Measurements from ENCODE around the gene FBXL14. TPM values are rescaled to one million over a fixed set of nuclear protein-coding genes. Genes with fewer than 3 reads are reported as not detected.

Gene FBXL14
- total and polyA plus RNA-seq, 12 donors: 1.5 to 8.4 (median 6.5) TPM

GRCh38 chr12:1619159-1619558 lies 24.8 kb upstream of the FBXL14 start:
- 85 to 86% methylated on average over 4 of the region's 4 CpGs for WGBS, 2 donors
- ATAC-seq (no peak), DNase-seq (no peak)
- TF ChIP-seq, protein P1, sequence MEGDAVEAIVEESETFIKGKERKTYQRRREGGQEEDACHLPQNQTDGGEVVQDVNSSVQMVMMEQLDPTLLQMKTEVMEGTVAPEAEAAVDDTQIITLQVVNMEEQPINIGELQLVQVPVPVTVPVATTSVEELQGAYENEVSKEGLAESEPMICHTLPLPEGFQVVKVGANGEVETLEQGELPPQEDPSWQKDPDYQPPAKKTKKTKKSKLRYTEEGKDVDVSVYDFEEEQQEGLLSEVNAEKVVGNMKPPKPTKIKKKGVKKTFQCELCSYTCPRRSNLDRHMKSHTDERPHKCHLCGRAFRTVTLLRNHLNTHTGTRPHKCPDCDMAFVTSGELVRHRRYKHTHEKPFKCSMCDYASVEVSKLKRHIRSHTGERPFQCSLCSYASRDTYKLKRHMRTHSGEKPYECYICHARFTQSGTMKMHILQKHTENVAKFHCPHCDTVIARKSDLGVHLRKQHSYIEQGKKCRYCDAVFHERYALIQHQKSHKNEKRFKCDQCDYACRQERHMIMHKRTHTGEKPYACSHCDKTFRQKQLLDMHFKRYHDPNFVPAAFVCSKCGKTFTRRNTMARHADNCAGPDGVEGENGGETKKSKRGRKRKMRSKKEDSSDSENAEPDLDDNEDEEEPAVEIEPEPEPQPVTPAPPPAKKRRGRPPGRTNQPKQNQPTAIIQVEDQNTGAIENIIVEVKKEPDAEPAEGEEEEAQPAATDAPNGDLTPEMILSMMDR (IDR thresholded peaks at IDR 0.05): no peak
- peaks cover 0 to 48% (median 0%) of the 10 kb centered on the region in 9 donors for H3K4me1 ChIP-seq
- no peaks in the 10 kb centered on the region for H3K36me3 ChIP-seq
- no peaks in the 10 kb centered on the region for H3K9me3 ChIP-seq
- intact Hi-C loops (cut with DNase I): no loop called here
- peak overlapping the region in 1 of 10 donors; percentile 64 for H3K27ac ChIP-seq
- H3K27me3 ChIP-seq: no peaks in the 10 kb centered on the region
- no peak overlapping the region for H3K4me3 ChIP-seq

DNA sequence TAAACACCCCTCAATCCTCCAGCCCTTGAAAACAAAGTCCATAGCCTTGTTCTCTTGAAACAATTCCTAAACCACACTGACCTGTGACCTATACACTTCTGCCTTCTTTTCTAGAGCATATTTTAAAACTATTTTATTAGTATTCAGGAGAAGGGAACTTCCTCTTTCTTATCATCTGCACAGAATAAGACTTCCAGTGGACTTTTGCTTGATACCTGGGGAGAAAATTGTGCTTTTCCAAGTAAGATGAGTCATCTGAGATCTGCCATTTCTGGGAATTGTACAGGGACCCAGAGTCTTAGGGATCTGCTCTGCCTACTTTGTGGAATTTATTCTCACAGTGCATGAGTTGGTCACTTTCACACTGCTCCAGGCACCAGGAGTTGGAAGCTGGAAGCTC lies 24.1 kb upstream of the FBXL14 start:
- ATAC-seq: no peak
- peak overlapping the region in 1 of 10 donors; percentile 17 for H3K27ac ChIP-seq
- TF ChIP-seq, protein P1 (IDR thresholded peaks at IDR 0.05): no peak
- intact Hi-C loops (cut with DNase I): no loop called here
- H3K4me1 ChIP-seq: peaks cover 0 to 48% (median 0%) of the 10 kb centered on the region in 9 donors
- H3K27me3 ChIP-seq: no peaks in the 10 kb centered on the region
- no peak for DNase-seq
- no peaks in the 10 kb centered on the region for H3K36me3 ChIP-seq
- no peak overlapping the region for H3K4me3 ChIP-seq
- H3K9me3 ChIP-seq: no peaks in the 10 kb centered on the region

- 86 to 88% methylated on average over 16 of the region's 16 CpGs for WGBS, 2 donors
- H3K4me3 ChIP-seq: peak overlapping the region in 1 of 10 donors; percentile 5
- no peaks in the 10 kb centered on the region for H3K36me3 ChIP-seq
- H3K9me3 ChIP-seq: no peaks in the 10 kb centered on the region
- DNase-seq (no peak), ATAC-seq (no peak)
- peaks cover 0 to 61% (median 8%) of the 10 kb centered on the region in 9 donors for H3K4me1 ChIP-seq
- intact Hi-C loops (cut with DNase I): no loop called here
- H3K27ac ChIP-seq: no peak overlapping the region
- TF ChIP-seq, protein P1 (IDR thresholded peaks at IDR 0.05): no peak
- no peaks in the 10 kb centered on the region for H3K27me3 ChIP-seq
Measured at GRCh38 chr12:1616233-1617066, 22.1 kb upstream of the FBXL14 start.

GRCh38 chr12:1614360-1614759 lies 20.0 kb upstream of the FBXL14 start:
- 94 to 95% methylated on average over 6 of the region's 6 CpGs for WGBS, 2 donors

More at GRCh38 chr12:1614360-1614759, 20.0 kb upstream of the FBXL14 start:
- H3K27me3 ChIP-seq: no peaks in the 10 kb centered on the region
- H3K4me1 ChIP-seq: peaks cover 0 to 54% (median 11%) of the 10 kb centered on the region in 9 donors
- intact Hi-C loops (cut with DNase I): no loop called here
- H3K36me3 ChIP-seq: no peaks in the 10 kb centered on the region
- DNase-seq (no peak), ATAC-seq (no peak)
- no peaks in the 10 kb centered on the region for H3K9me3 ChIP-seq
- H3K4me3 ChIP-seq: no peak overlapping the region
- TF ChIP-seq, protein P1 (IDR thresholded peaks at IDR 0.05): no peak
- H3K27ac ChIP-seq: no peak overlapping the region

All from heart right ventricle (tissue), 16 donors.